GM12891 (cell line): ENCODE measurements around the gene CLRN3.

Experiments used
- PAX5 ChIP-seq: IDR thresholded peaks from 2 replicates; pipeline ENCODE4 v1.6.1; 2011; ENCODE audit warnings: low read length, moderate library complexity, mild to moderate bottlenecking; ENCODE audit not compliant: insufficient read depth, severe bottlenecking
- POLR2A ChIP-seq: IDR thresholded peaks from 2 replicates; pipeline ENCODE4 v1.6.1; 2011; ENCODE audit warnings: low read depth, low read length, control low read depth
- POLR2AphosphoS5 ChIP-seq: IDR thresholded peaks from 2 replicates; pipeline ENCODE4 v1.6.1; 2011; ENCODE audit warnings: low read depth, low read length, control low read depth
- POU2F2 ChIP-seq: IDR thresholded peaks from 2 replicates; pipeline ENCODE4 v1.6.1; 2011; ENCODE audit warnings: low read depth, mild to moderate bottlenecking, control low read depth, low read length, moderate library complexity
- SPI1 ChIP-seq: IDR thresholded peaks from 2 replicates; pipeline ENCODE4 v1.6.1; 2011; ENCODE audit warnings: low read depth, low read length, control low read depth
- TAF1 ChIP-seq: IDR thresholded peaks from 2 replicates; pipeline ENCODE4 v1.6.1; 2011; ENCODE audit warnings: low read depth, low read length, control low read depth

- no peak for TF ChIP-seq POLR2A
- TF ChIP-seq POLR2AphosphoS5: no peak
- no peak for TF ChIP-seq SPI1
- TF ChIP-seq TAF1: no peak
- TF ChIP-seq POU2F2: no peak
- no peak for TF ChIP-seq PAX5
These were observed 30.9 kb upstream of the CLRN3 start for GRCh38 chr10:127923646-127924045.
